H9 (cell line): ENCODE data around the gene MUC21. TPM values are rescaled to one million over a fixed set of nuclear protein-coding genes. Genes with fewer than 3 reads are reported as not detected.

Experiments
- DNase-seq: peaks from one replicate; pipeline ENCODE4 v3.0.0-alpha.2; 2017
- H2AFZ ChIP-seq: one replicate; pipeline ENCODE4 v1.6.1; 2013; ENCODE audit warnings: mild to moderate bottlenecking, low read length, control low read depth, moderate library complexity
- H2AK5ac ChIP-seq: 2 replicates; pipeline ENCODE4 v1.6.1; 2013; ENCODE audit warnings: low read length, control low read depth, mixed read lengths; ENCODE audit not compliant: insufficient read length
- H2BK120ac ChIP-seq: one replicate; pipeline ENCODE4 v1.6.1; 2013; ENCODE audit warnings: low read depth, mild to moderate bottlenecking, low read length, control low read depth, inconsistent platforms; ENCODE audit not compliant: poor library complexity, severe bottlenecking
- H2BK12ac ChIP-seq: 2 replicates; pipeline ENCODE4 v1.6.1; 2013; ENCODE audit warnings: low read length, control low read depth, mixed read lengths, low read depth; ENCODE audit not compliant: insufficient read length
- H2BK15ac ChIP-seq: 2 replicates; pipeline ENCODE4 v1.6.1; 2013; ENCODE audit warnings: low read depth, low read length, control low read depth
- H2BK20ac ChIP-seq: one replicate; pipeline ENCODE4 v1.6.1; 2013; ENCODE audit warnings: low read depth, mild to moderate bottlenecking, low read length, control low read depth, inconsistent platforms; ENCODE audit not compliant: poor library complexity, severe bottlenecking
- H2BK5ac ChIP-seq: 2 replicates; pipeline ENCODE4 v1.6.1; 2013; ENCODE audit warnings: low read length, control low read depth, mixed read lengths; ENCODE audit not compliant: insufficient read length
- H3K14ac ChIP-seq: 2 replicates; pipeline ENCODE4 v1.6.1; 2013; ENCODE audit warnings: low read length, control low read depth; ENCODE audit not compliant: insufficient read depth
- H3K18ac ChIP-seq: 2 replicates; pipeline ENCODE4 v1.6.1; 2013; ENCODE audit warnings: low read depth, mild to moderate bottlenecking, mixed read lengths, low read length, control low read depth; ENCODE audit not compliant: insufficient read length
- H3K23ac ChIP-seq: 2 replicates; pipeline ENCODE4 v1.6.1; 2013; ENCODE audit warnings: low read length, control low read depth, mixed read lengths, low read depth; ENCODE audit not compliant: insufficient read length
- H3K23me2 ChIP-seq: 2 replicates; pipeline ENCODE4 v1.6.1; 2013; ENCODE audit warnings: low read depth, mild to moderate bottlenecking, mixed read lengths, low read length, control low read depth; ENCODE audit not compliant: insufficient read length, poor library complexity, severe bottlenecking
- H3K27ac ChIP-seq: 2 replicates; pipeline ENCODE4 v1.5.1; 2013; ENCODE audit warnings: low read length, control low read depth, mixed read lengths, low read depth; ENCODE audit not compliant: insufficient read length
- H3K27me3 ChIP-seq: 2 replicates; pipeline ENCODE4 v1.6.1; 2013; ENCODE audit warnings: low read length, control low read depth, inconsistent platforms; ENCODE audit not compliant: insufficient read depth
- H3K4ac ChIP-seq: 2 replicates; pipeline ENCODE4 v1.6.1; 2013; ENCODE audit warnings: low read depth, mild to moderate bottlenecking, control low read depth, inconsistent platforms, low read length, moderate library complexity
- H3K4me1 ChIP-seq: 2 replicates; pipeline ENCODE4 v1.6.1; 2013; ENCODE audit warnings: low read length, control low read depth, inconsistent platforms; ENCODE audit not compliant: insufficient read depth
- H3K4me2 ChIP-seq: 2 replicates; pipeline ENCODE4 v1.6.1; 2013; ENCODE audit warnings: low read length, control low read depth, mixed read lengths; ENCODE audit not compliant: insufficient read length, insufficient read depth
- H3K56ac ChIP-seq: 2 replicates; pipeline ENCODE4 v1.6.1; 2013; ENCODE audit warnings: low read depth, mild to moderate bottlenecking, mixed read lengths, low read length, control low read depth; ENCODE audit not compliant: insufficient read length
- H3K79me1 ChIP-seq: 2 replicates; pipeline ENCODE4 v1.6.1; 2013; ENCODE audit warnings: low read depth, mild to moderate bottlenecking, moderate library complexity, low read length, control low read depth, inconsistent platforms; ENCODE audit not compliant: insufficient read depth, poor library complexity, severe bottlenecking
- H3K79me2 ChIP-seq: 2 replicates; pipeline ENCODE4 v1.6.1; 2013; ENCODE audit warnings: low read length, control low read depth, inconsistent platforms; ENCODE audit not compliant: insufficient read depth
- H3K9ac ChIP-seq: 2 replicates; pipeline ENCODE4 v1.6.1; 2013; ENCODE audit warnings: low read length, control low read depth, mixed read lengths; ENCODE audit not compliant: insufficient read length; ENCODE audit errors: extremely low read depth
- H3K9me3 ChIP-seq: one replicate; pipeline ENCODE4 v1.6.1; 2013; ENCODE audit warnings: low read depth, low read length, inconsistent platforms; ENCODE audit not compliant: control insufficient read depth
- H3T11ph ChIP-seq: one replicate; pipeline ENCODE4 v1.6.1; 2013; ENCODE audit warnings: mild to moderate bottlenecking, low read length, control low read depth, inconsistent platforms
- H4K20me1 ChIP-seq: one replicate; pipeline ENCODE4 v1.6.1; 2013; ENCODE audit not compliant: control insufficient read depth, insufficient read length, insufficient read depth
- H4K5ac ChIP-seq: 2 replicates; pipeline ENCODE4 v1.6.1; 2013; ENCODE audit warnings: low read depth, mild to moderate bottlenecking, mixed read lengths, low read length, control low read depth; ENCODE audit not compliant: insufficient read length
- H4K8ac ChIP-seq: replicated peaks from 2 replicates; pipeline ENCODE4 v1.6.1; 2013; ENCODE audit warnings: low read length, control low read depth, mixed read lengths, low read depth; ENCODE audit not compliant: insufficient read length
- H4K91ac ChIP-seq: 2 replicates; pipeline ENCODE4 v1.6.1; 2013; ENCODE audit warnings: low read depth, mild to moderate bottlenecking, moderate library complexity, mixed read lengths, low read length, control low read depth; ENCODE audit not compliant: insufficient read length
- H3K27ac Mint-ChIP-seq, 3 experiments: 2 replicates in 2 of 3; 3 replicates in 1 of 3; pipeline ENCODE4 v1.8.0; 2020 to 2021; ENCODE audit warnings: mixed read lengths in 3 of 3, mild to moderate bottlenecking in 1 of 3, moderate library complexity in 1 of 3
- H3K27me3 Mint-ChIP-seq: 2 replicates; pipeline ENCODE4 v1.8.0; 2021; ENCODE audit warnings: low read depth, mild to moderate bottlenecking, moderate library complexity, mixed read lengths
- H3K36me3 Mint-ChIP-seq, 3 experiments: 2 replicates in 2 of 3; 3 replicates in 1 of 3; pipeline ENCODE4 v1.8.0; 2020 to 2021; ENCODE audit warnings: low read depth in 3 of 3, mixed read lengths in 3 of 3; ENCODE audit not compliant: insufficient read depth in 1 of 3
- H3K4me1 Mint-ChIP-seq, 2 experiments: 2 replicates each; pipeline ENCODE4 v1.8.0; 2020; ENCODE audit warnings: mixed read lengths in 2 of 2
- H3K4me3 Mint-ChIP-seq, 2 experiments: 2 replicates in 1 of 2; 3 replicates in 1 of 2; pipeline ENCODE4 v1.8.0; 2020 to 2021; ENCODE audit warnings: mild to moderate bottlenecking in 2 of 2, mixed read lengths in 2 of 2, moderate library complexity in 1 of 2
- H3K9me3 Mint-ChIP-seq, 2 experiments: 2 replicates in 1 of 2; 3 replicates in 1 of 2; pipeline ENCODE4 v1.8.0; 2020; ENCODE audit warnings: mild to moderate bottlenecking in 2 of 2, mixed read lengths in 2 of 2, moderate library complexity in 1 of 2
- CTCF ChIP-seq: fragments of 200-600 bp; sonication (generic); conservative IDR thresholded peaks from 3 replicates; pipeline ENCODE4 v1.8.0; 2021; ENCODE audit warnings: antibody characterized with exemption, mild to moderate bottlenecking
- WGBS: extraction: QIAGEN DNeasy Blood & Tissue Kit; methylation state at CpG from one replicate; pipeline ENCODE4 v1.1.7; 2013; ENCODE audit warnings: missing lambda C conversion rate, low lambda C conversion rate, mixed read lengths; ENCODE audit not compliant: insufficient read length; ENCODE audit errors: extremely low coverage; 5-methylcytosine and 5-hydroxymethylcytosine counted together
- total RNA-seq: library from RNA; stranded (reverse); gene quantifications from 2 replicates; pipeline ENCODE4 v1.2.1, GENCODE V29; 2021

MUC21 gene
- total RNA-seq, 1 experiment from 2014 or later, result not detected

GRCh38 chr6:31037682-31038081 lies 54.2 kb downstream of the MUC21 start:
- no peak overlapping the region for H2AK5ac ChIP-seq
- no peak overlapping the region for H3K18ac ChIP-seq
- no peak for TF ChIP-seq CTCF
- H3K9ac ChIP-seq, result no peak overlapping the region
- no peak overlapping the region for H3K27ac ChIP-seq
- WGBS, result no CpG with 5 or more reads among the region's 3 CpGs
- H3K9me3 ChIP-seq, result no peaks in the 10 kb centered on the region
- Mint-ChIP-seq H3K9me3 (no peaks in the 10 kb centered on the region; a peak in 1 of 5 replicates), H3K4me1 (no peaks in the 10 kb centered on the region), H3K36me3 (no peaks in the 10 kb centered on the region), H3K4me3 (no peak overlapping the region), H3K27ac (no peak overlapping the region; a peak in 1 of 7 replicates), H3K27me3 (peaks cover 7% of the 10 kb centered on the region)
- no peaks in the 10 kb centered on the region for H3K79me2 ChIP-seq
- no peaks in the 10 kb centered on the region for H3K4me1 ChIP-seq
- no peaks in the 10 kb centered on the region for H4K20me1 ChIP-seq
- H2BK120ac ChIP-seq, result no peak overlapping the region
- H3K14ac ChIP-seq, result no peak overlapping the region
- H3K4me2 ChIP-seq, result no peak overlapping the region
- no peak overlapping the region for H3K23ac ChIP-seq
- H2BK12ac ChIP-seq, result no peak overlapping the region
- H3K4ac ChIP-seq, result no peak overlapping the region
- H3K27me3 ChIP-seq, result no peaks in the 10 kb centered on the region
- H3K56ac ChIP-seq, result no peak overlapping the region
- H2BK5ac ChIP-seq, result no peak overlapping the region
- no peak overlapping the region for H4K8ac ChIP-seq
- no peaks in the 10 kb centered on the region for H3K23me2 ChIP-seq
- H3T11ph ChIP-seq, result no peak overlapping the region
- no peak overlapping the region for H4K5ac ChIP-seq
- DNase-seq, result no peak
- H3K79me1 ChIP-seq, result no peaks in the 10 kb centered on the region
- no peak overlapping the region for H2BK20ac ChIP-seq
- H2AFZ ChIP-seq, result no peak overlapping the region
- no peak overlapping the region for H2BK15ac ChIP-seq
- no peak overlapping the region for H4K91ac ChIP-seq
